PC-9 (cell line): Measurements from ENCODE around the gene YWHAQ.

Source experiments
- EZH2 ChIP-seq: fragments of 200-600 bp; sonication (generic); IDR thresholded peaks from 2 replicates; pipeline ENCODE4 v1.8.0; 2017; ENCODE audit warnings: antibody characterized with exemption, low read depth
- TF ChIP-seq, protein P1 (sequence below): fragments of 200-600 bp; sonication (generic); conservative IDR thresholded peaks from 2 replicates; pipeline ENCODE4 v1.6.1; 2017; ENCODE audit warnings: mixed run types, antibody characterized with exemption, mild to moderate bottlenecking, moderate library complexity

- TF ChIP-seq, protein P1, sequence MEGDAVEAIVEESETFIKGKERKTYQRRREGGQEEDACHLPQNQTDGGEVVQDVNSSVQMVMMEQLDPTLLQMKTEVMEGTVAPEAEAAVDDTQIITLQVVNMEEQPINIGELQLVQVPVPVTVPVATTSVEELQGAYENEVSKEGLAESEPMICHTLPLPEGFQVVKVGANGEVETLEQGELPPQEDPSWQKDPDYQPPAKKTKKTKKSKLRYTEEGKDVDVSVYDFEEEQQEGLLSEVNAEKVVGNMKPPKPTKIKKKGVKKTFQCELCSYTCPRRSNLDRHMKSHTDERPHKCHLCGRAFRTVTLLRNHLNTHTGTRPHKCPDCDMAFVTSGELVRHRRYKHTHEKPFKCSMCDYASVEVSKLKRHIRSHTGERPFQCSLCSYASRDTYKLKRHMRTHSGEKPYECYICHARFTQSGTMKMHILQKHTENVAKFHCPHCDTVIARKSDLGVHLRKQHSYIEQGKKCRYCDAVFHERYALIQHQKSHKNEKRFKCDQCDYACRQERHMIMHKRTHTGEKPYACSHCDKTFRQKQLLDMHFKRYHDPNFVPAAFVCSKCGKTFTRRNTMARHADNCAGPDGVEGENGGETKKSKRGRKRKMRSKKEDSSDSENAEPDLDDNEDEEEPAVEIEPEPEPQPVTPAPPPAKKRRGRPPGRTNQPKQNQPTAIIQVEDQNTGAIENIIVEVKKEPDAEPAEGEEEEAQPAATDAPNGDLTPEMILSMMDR, result no peak
- TF ChIP-seq EZH2, result no peak
These were observed 9.8 kb upstream of the YWHAQ start for GRCh38 chr2:9640403-9641104.
